DMS79 (cell line): Measurements from ENCODE around the gene LTB4R.

ENCODE experiments used
- DNase-seq: peaks from one replicate; lab custom pipeline; 2025; lab: John Stamatoyannopoulos, UW

The LTB4R gene

GRCh38 chr14:24300326-24300980, 10.8 kb upstream of the LTB4R start:
- no peak for DNase-seq

GRCh38 chr14:24304019-24304387, 7.3 kb upstream of the LTB4R start:
- no peak for DNase-seq

GRCh38 chr14:24307156-24307574, 4.1 kb upstream of the LTB4R start:
- no peak for DNase-seq

GRCh38 chr14:24307575-24308341, 3.5 kb upstream of the LTB4R start, which contains the start of gene CIDEB:
Gene CIDEB, minus strand, starts transcription at chr14:24307977. Its CDS starts 119 bp downstream, at chr14:24307858.
- DNase-seq = peak; percentile 11

GRCh38 chr14:24308342-24309124, 2.8 kb upstream of the LTB4R start:
- DNase-seq = no peak

- peak; percentile 30 for DNase-seq
These were observed 1.6 kb upstream of the LTB4R start, which contains the start of gene LTB4R2 for GRCh38 chr14:24309538-24310264. Gene LTB4R2, plus strand, starts transcription at chr14:24310140. Its CDS starts 525 bp downstream, at chr14:24310665.

- no peak for DNase-seq
These were observed 1.0 kb upstream of the LTB4R start for GRCh38 chr14:24310265-24310645.

- DNase-seq = peak; percentile 42
These were observed 724 bp downstream of the LTB4R start for GRCh38 chr14:24311837-24312615.

- DNase-seq = no peak
These were observed 1.6 kb downstream of the LTB4R start for GRCh38 chr14:24312736-24313507.

GRCh38 chr14:24313913-24314312, 2.6 kb downstream of the LTB4R start:
- DNase-seq = no peak

GRCh38 chr14:24314377-24315193, 3.3 kb downstream of the LTB4R start:
- DNase-seq = no peak

- DNase-seq = no peak
These were observed 4.0 kb downstream of the LTB4R start for GRCh38 chr14:24315243-24315806.

GRCh38 chr14:24315807-24316596, 4.7 kb downstream of the LTB4R start:
- DNase-seq = no peak

GRCh38 chr14:24316597-24316950, 5.3 kb downstream of the LTB4R start:
- DNase-seq = no peak

- DNase-seq = no peak
These were observed 6.0 kb downstream of the LTB4R start for GRCh38 chr14:24317141-24317928.

GRCh38 chr14:24321212-24321975, 10.1 kb downstream of the LTB4R start:
- DNase-seq = no peak

- DNase-seq = no peak
These were observed 11.4 kb downstream of the LTB4R start for GRCh38 chr14:24322672-24323071.
